SK-N-SH (cell line): ENCODE results near the gene XIRP2.

Source experiments
- GABPA ChIP-seq: IDR thresholded peaks from 2 replicates; pipeline ENCODE4 v1.4.0; 2012; ENCODE audit warnings: low read depth, mild to moderate bottlenecking
- GATA2 ChIP-seq: sonication (generic); formaldehyde crosslinking; IDR thresholded peaks from 2 replicates; pipeline ENCODE4 v1.5.0; 2020; ENCODE audit warnings: mild to moderate bottlenecking, missing genetic modification reagents
- NRF1 ChIP-seq: IDR thresholded peaks from 2 replicates; pipeline ENCODE4 v1.6.1; 2012; ENCODE audit warnings: low read depth, mild to moderate bottlenecking, low read length
- TAF1 ChIP-seq: IDR thresholded peaks from 2 replicates; pipeline ENCODE4 v1.6.1; 2012; ENCODE audit warnings: low read depth, mild to moderate bottlenecking, low read length, moderate library complexity, borderline replicate concordance
- TF ChIP-seq, protein P1 (sequence below): fragments of 200-600 bp; sonication (generic); IDR thresholded peaks from 2 replicates; pipeline ENCODE4 v1.6.1; 2017; ENCODE audit warnings: antibody characterized with exemption, mild to moderate bottlenecking, moderate library complexity
- TF ChIP-seq, protein P2 (sequence below): fragments of 150-350 bp; IDR thresholded peaks from 2 replicates; pipeline ENCODE4 v1.6.1; 2017; ENCODE audit warnings: antibody characterized with exemption, low read length, low read depth, borderline replicate concordance
- TF ChIP-seq, protein P3 (sequence below): IDR thresholded peaks from 2 replicates; pipeline ENCODE4 v1.4.0; 2012; ENCODE audit warnings: low read depth

DNA sequence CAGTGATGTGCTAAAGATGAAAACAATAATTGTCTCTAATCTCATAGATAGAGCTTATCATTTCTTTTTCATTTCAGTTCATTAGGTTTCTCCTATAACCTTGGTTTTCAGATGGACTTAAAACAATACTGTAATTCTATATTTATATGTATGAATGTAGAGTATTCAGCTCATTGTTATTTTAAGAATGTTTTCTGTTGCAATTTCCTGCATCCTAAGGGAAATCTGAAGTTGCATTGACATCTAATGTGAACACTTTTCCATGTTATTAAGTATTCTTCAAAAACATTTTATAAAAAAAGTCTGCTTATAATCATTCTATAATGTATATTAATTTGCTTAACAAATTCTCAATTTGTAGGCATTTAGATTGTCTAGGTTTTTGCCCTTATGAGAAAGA lies 288.9 kb downstream of the XIRP2 start:
- no peak for TF ChIP-seq NRF1
- TF ChIP-seq, protein P1, sequence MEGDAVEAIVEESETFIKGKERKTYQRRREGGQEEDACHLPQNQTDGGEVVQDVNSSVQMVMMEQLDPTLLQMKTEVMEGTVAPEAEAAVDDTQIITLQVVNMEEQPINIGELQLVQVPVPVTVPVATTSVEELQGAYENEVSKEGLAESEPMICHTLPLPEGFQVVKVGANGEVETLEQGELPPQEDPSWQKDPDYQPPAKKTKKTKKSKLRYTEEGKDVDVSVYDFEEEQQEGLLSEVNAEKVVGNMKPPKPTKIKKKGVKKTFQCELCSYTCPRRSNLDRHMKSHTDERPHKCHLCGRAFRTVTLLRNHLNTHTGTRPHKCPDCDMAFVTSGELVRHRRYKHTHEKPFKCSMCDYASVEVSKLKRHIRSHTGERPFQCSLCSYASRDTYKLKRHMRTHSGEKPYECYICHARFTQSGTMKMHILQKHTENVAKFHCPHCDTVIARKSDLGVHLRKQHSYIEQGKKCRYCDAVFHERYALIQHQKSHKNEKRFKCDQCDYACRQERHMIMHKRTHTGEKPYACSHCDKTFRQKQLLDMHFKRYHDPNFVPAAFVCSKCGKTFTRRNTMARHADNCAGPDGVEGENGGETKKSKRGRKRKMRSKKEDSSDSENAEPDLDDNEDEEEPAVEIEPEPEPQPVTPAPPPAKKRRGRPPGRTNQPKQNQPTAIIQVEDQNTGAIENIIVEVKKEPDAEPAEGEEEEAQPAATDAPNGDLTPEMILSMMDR: no peak
- TF ChIP-seq, protein P2, sequence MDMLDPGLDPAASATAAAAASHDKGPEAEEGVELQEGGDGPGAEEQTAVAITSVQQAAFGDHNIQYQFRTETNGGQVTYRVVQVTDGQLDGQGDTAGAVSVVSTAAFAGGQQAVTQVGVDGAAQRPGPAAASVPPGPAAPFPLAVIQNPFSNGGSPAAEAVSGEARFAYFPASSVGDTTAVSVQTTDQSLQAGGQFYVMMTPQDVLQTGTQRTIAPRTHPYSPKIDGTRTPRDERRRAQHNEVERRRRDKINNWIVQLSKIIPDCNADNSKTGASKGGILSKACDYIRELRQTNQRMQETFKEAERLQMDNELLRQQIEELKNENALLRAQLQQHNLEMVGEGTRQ: no peak
- TF ChIP-seq GATA2: no peak
- TF ChIP-seq GABPA: no peak
- no peak for TF ChIP-seq TAF1
- TF ChIP-seq, protein P3, sequence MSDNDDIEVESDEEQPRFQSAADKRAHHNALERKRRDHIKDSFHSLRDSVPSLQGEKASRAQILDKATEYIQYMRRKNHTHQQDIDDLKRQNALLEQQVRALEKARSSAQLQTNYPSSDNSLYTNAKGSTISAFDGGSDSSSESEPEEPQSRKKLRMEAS: no peak
